K562 (cell line): ENCODE results near the gene PFKFB2. TPM values are rescaled to one million over a fixed set of nuclear protein-coding genes. Genes with fewer than 3 reads are reported as not detected.

Experiments
- CBFB ChIP-seq: sonication (generic); formaldehyde crosslinking; IDR thresholded peaks from 2 replicates; pipeline ENCODE4 v1.4.0; 2020; ENCODE audit warnings: mild to moderate bottlenecking, missing genetic modification reagents
- DNMT1 ChIP-seq: fragments of 450-650 bp; IDR thresholded peaks from 2 replicates; pipeline ENCODE4 v1.6.1; 2016; ENCODE audit warnings: antibody characterized with exemption, mild to moderate bottlenecking
- E2F8 ChIP-seq: fragments of 450-650 bp; IDR thresholded peaks from 2 replicates; pipeline ENCODE4 v1.7.1; 2018; ENCODE audit warnings: mild to moderate bottlenecking, low read depth; ENCODE audit not compliant: partially characterized antibody
- EGR1 ChIP-seq: fragments of 450-650 bp; conservative IDR thresholded peaks from 2 replicates; pipeline ENCODE4 v1.6.1; 2017; ENCODE audit warnings: mild to moderate bottlenecking
- FOXK1 ChIP-seq: sonication (generic); formaldehyde crosslinking; IDR thresholded peaks from 2 replicates; pipeline ENCODE4 v1.8.0; 2022; ENCODE audit warnings: missing genetic modification reagents, mild to moderate bottlenecking, borderline replicate concordance
- GABPB1 ChIP-seq: sonication (generic); formaldehyde crosslinking; IDR thresholded peaks from 2 replicates; pipeline ENCODE4 v1.8.0; 2022; ENCODE audit warnings: mild to moderate bottlenecking, missing genetic modification reagents
- GATAD2B ChIP-seq: fragments of 450-650 bp; IDR thresholded peaks from 2 replicates; pipeline ENCODE4 v1.6.1; 2017; ENCODE audit warnings: mild to moderate bottlenecking, borderline replicate concordance
- HINFP ChIP-seq: fragments of 450-650 bp; conservative IDR thresholded peaks from 2 replicates; pipeline ENCODE4 v1.6.1; 2016; ENCODE audit warnings: missing genetic modification characterization, low read depth, mild to moderate bottlenecking, control low read depth, missing compliant biosample characterization
- KLF6 ChIP-seq: fragments of 250-450 bp; sonication (Bioruptor Pico); IDR thresholded peaks from 2 replicates; pipeline ENCODE4 v1.4.0; 2020; ENCODE audit warnings: mild to moderate bottlenecking, moderate library complexity, borderline replicate concordance
- MTA3 ChIP-seq: fragments of 450-650 bp; formaldehyde crosslinking; IDR thresholded peaks from 2 replicates; pipeline ENCODE4 v1.6.1; 2017; ENCODE audit warnings: mild to moderate bottlenecking, borderline replicate concordance
- NFE2 ChIP-seq: IDR thresholded peaks from 2 replicates; pipeline ENCODE4 v1.6.1; 2014; ENCODE audit warnings: antibody characterized with exemption, low read depth
- RBM15 ChIP-seq: fragments of 200-400 bp; formaldehyde crosslinking; IDR thresholded peaks from 2 replicates; pipeline ENCODE4 v1.6.1; 2018; ENCODE audit warnings: mild to moderate bottlenecking, low read length, moderate library complexity; ENCODE audit not compliant: insufficient read depth
- SRF ChIP-seq, 2 experiments: fragments of 250-450, 450-650 bp in 1 of 2; sonication (Bioruptor Pico) in 1 of 2; sonication (generic) in 1 of 2; formaldehyde crosslinking; IDR thresholded peaks; 2 replicates each; pipeline versions ENCODE4 v1.5.0 to v1.5.1; 2020 to 2022; ENCODE audit warnings: mild to moderate bottlenecking in 1 of 2, missing genetic modification reagents in 1 of 2
- TRIM24 ChIP-seq, 2 experiments: fragments of 450-650 bp; IDR thresholded peaks; 2 replicates each; pipeline ENCODE4 v1.6.1; 2016
- TRIM25 ChIP-seq: fragments of 450-650 bp; IDR thresholded peaks from 2 replicates; pipeline ENCODE4 v1.7.0; 2016; ENCODE audit warnings: borderline replicate concordance
- ZFP91 ChIP-seq: sonication (generic); formaldehyde crosslinking; IDR thresholded peaks from 2 replicates; pipeline ENCODE4 v1.8.0; 2022; ENCODE audit warnings: mild to moderate bottlenecking, missing genetic modification reagents
- ZNF224 ChIP-seq: sonication (generic); formaldehyde crosslinking; IDR thresholded peaks from 2 replicates; pipeline ENCODE4 v1.8.0; 2022; ENCODE audit warnings: mild to moderate bottlenecking, missing genetic modification reagents
- ZNF232 ChIP-seq: sonication (generic); formaldehyde crosslinking; IDR thresholded peaks from 2 replicates; pipeline ENCODE4 v1.8.0; 2022; ENCODE audit warnings: mild to moderate bottlenecking, missing genetic modification reagents
- ZNF436 ChIP-seq: fragments of 250-450, 450-650 bp; sonication (Bioruptor Pico); formaldehyde crosslinking; IDR thresholded peaks from 2 replicates; pipeline ENCODE4 v1.7.0; 2020; ENCODE audit warnings: mild to moderate bottlenecking
- ZNF507 ChIP-seq: conservative IDR thresholded peaks from 2 replicates; pipeline ENCODE4 v1.6.1; 2017; ENCODE audit warnings: missing genetic modification characterization, missing compliant biosample characterization
- ZNF668 ChIP-seq: fragments of 250-450 bp; sonication (Bioruptor Pico); IDR thresholded peaks from 2 replicates; pipeline ENCODE4 v1.8.0; 2022; ENCODE audit warnings: mild to moderate bottlenecking, inconsistent platforms
- polyA plus RNA-seq, 8 experiments: library from polyadenylated mRNA; depleted of rRNA in 4 of 8; stranded (reverse) in 5 of 8; unstranded in 3 of 8; fragments of >200 nt; fragmentation: Nextera tagmentation in 2 of 8; fragmentation: Illumina TruSeq in 1 of 8; extraction: Ambion mirVana in 2 of 8; extraction: Trizol in 1 of 8; gene quantifications; 2 replicates each; pipeline versions ENCODE4 v1.2.1 to v1.2.3, GENCODE V29; 2011 to 2014; ENCODE audit warnings: inconsistent platforms in 1 of 8, missing spikeins in 1 of 8
- total RNA-seq, 7 experiments: library from RNA; depleted of rRNA in 6 of 7; stranded (reverse); fragments of >200 nt in 6 of 7; fragmentation: Illumina TruSeq in 2 of 7; extraction: Trizol in 2 of 7; gene quantifications; 2 replicates each; pipeline versions ENCODE4 v1.2.1 to v1.2.3, GENCODE V29; 2011 to 2021; ENCODE audit warnings: low replicate concordance in 1 of 7

The PFKFB2 gene
- total and polyA plus RNA-seq, 9 of the 15 experiments (the other 6 are each of a cell fraction or from before 2014, with no cell fraction given) = 6.9 to 26.0 (median 16.4) TPM

- TF ChIP-seq RBM15 = no peak
- TF ChIP-seq ZNF668 (CRISPR knock-in tag) = no peak
- TF ChIP-seq GATAD2B = peak; percentile 72
- no peak for TF ChIP-seq KLF6
- TF ChIP-seq GABPB1 = no peak
- peak; percentile 86; the same call in 1 of the 2 replicates for TF ChIP-seq TRIM25
- no peak for TF ChIP-seq FOXK1
- TF ChIP-seq ZNF436 (CRISPR knock-in tag) = 0 out of 2 replicates have a peak, but pooled peaks have one; percentile 39
- no peak for TF ChIP-seq ZNF232 (CRISPR knock-in tag)
- no peak for TF ChIP-seq MTA3
- no peak for TF ChIP-seq E2F8
- no peak for TF ChIP-seq ZFP91 (CRISPR knock-in tag)
- no peak for TF ChIP-seq SRF (CRISPR knock-in tag; IDR thresholded peaks at IDR 0.05)
- no peak for TF ChIP-seq CBFB
- TF ChIP-seq ZNF507 (tag) = no peak
- no peak for TF ChIP-seq NFE2
- TF ChIP-seq EGR1 = no peak
- no peak for TF ChIP-seq DNMT1
- no peak for TF ChIP-seq ZNF224 (CRISPR knock-in tag)
- no peak for TF ChIP-seq TRIM24 (IDR thresholded peaks at IDR 0.05)
- TF ChIP-seq HINFP (tag) = no peak
Observed at GRCh38 chr1:207049974-207050391, 3.1 kb upstream of the PFKFB2 start (continued).
